ENCODE results near the gene PITX3.

Gene PITX3

GRCh38 chr10:102261842-102262241 is 20.5 kb upstream of the PITX3 start:
- Histone ChIP-seq H3K4me1 (ENCODE audit: control insufficient read depth, insufficient read depth, low read length) (peaks cover 6% of the 10 kb centered on the region; the same call in 1 of the 2 replicates), H3K4me3 (ENCODE audit: low read depth, low read length) (no peak overlapping the region), H3K27ac (ENCODE audit: extremely low read depth, low read depth, low read length) (no peak overlapping the region), H3K36me3 (ENCODE audit: control insufficient read depth in 2 of 2, insufficient read depth in 1 of 2, low read length in 2 of 2) (peaks cover 23 to 56% of the 10 kb centered on the region in 2 experiments), H3K9me3 (ENCODE audit: control insufficient read depth, insufficient read depth, low read depth, low read length) (no peaks in the 10 kb centered on the region)
- TF ChIP-seq ZNF274 (IDR thresholded peaks at IDR 0.05; ENCODE audit: low read length), result no peak
- TF ChIP-seq ZNF274 (tag by site-specific recombination; IDR thresholded peaks at IDR 0.05; ENCODE audit: borderline replicate concordance), result no peak
- TF ChIP-seq KLF9 (tag by site-specific recombination; IDR thresholded peaks at IDR 0.05; ENCODE audit: low read depth), result no peak
- no peak for TF ChIP-seq ZNF157 (tag by site-specific recombination; IDR thresholded peaks at IDR 0.05)
- TF ChIP-seq KLF17 (tag by site-specific recombination; IDR thresholded peaks at IDR 0.05), result no peak
- no peak for TF ChIP-seq PATZ1 (tag by site-specific recombination; IDR thresholded peaks at IDR 0.05)
- TF ChIP-seq ZNF292 (tag by site-specific recombination; IDR thresholded peaks at IDR 0.05; ENCODE audit: borderline replicate concordance, low read depth), result no peak
- TF ChIP-seq GFI1B (tag by site-specific recombination; IDR thresholded peaks at IDR 0.05), result no peak
- TF ChIP-seq, protein P1, sequence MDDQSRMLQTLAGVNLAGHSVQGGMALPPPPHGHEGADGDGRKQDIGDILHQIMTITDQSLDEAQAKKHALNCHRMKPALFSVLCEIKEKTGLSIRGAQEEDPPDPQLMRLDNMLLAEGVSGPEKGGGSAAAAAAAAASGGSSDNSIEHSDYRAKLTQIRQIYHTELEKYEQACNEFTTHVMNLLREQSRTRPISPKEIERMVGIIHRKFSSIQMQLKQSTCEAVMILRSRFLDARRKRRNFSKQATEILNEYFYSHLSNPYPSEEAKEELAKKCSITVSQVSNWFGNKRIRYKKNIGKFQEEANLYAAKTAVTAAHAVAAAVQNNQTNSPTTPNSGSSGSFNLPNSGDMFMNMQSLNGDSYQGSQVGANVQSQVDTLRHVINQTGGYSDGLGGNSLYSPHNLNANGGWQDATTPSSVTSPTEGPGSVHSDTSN (CRISPR knock-in tag; IDR thresholded peaks at IDR 0.05), result no peak
- no peak for TF ChIP-seq SP7 (tag by site-specific recombination; IDR thresholded peaks at IDR 0.05)
- no peak for TF ChIP-seq ZNF518A (tag by site-specific recombination; conservative IDR thresholded peaks at IDR 0.05; ENCODE audit: low read depth)
- no peak for TF ChIP-seq ZSCAN4 (tag by site-specific recombination; IDR thresholded peaks at IDR 0.05)
- no peak for TF ChIP-seq ZFP3 (tag by site-specific recombination; IDR thresholded peaks at IDR 0.05; ENCODE audit: low read depth)
- TF ChIP-seq ZNF558 (tag by site-specific recombination; IDR thresholded peaks at IDR 0.05), result no peak
- no peak for TF ChIP-seq ZNF549 (tag by site-specific recombination; IDR thresholded peaks at IDR 0.05)
- TF ChIP-seq SETDB1 (IDR thresholded peaks at IDR 0.05; ENCODE audit: insufficient read length, low read length), result no peak
- ChIA-PET CTCF (interaction anchor here (2.9 kb wide), 1 partner anchor 30 kb away, joined by 7 read pairs; no protein-coding TSS in a partner anchor), POLR2A (interaction anchor here (1.0 kb wide), 1 partner anchor 17 kb away, joined by 3 read pairs; the partner anchor contains the start of gene GBF1)

All from HEK293 (cell line).